Raji (cell line): Measurements from ENCODE around the gene GLOD5.
A peak's percentile ranks its signal among the peaks of the same experiment; 100 is the strongest.

Source experiments
- POLR2A ChIP-seq: IDR thresholded peaks from 2 replicates; pipeline ENCODE4 v1.6.1; 2011; ENCODE audit warnings: low read depth, low read length, control low read depth; ENCODE audit not compliant: insufficient read depth

GLOD5 gene

GRCh38 chrX:48761674-48762471 is at the start of gene GLOD5:
GLOD5 (plus strand) TSS chrX:48761747; CDS start chrX:48761791, 44 bp downstream.
- no peak for TF ChIP-seq POLR2A

GRCh38 chrX:48711929-48712505 is 49.5 kb upstream of the GLOD5 start:
- TF ChIP-seq POLR2A: no peak

GRCh38 chrX:48713847-48714246 is 47.7 kb upstream of the GLOD5 start:
- TF ChIP-seq POLR2A: no peak

- no peak for TF ChIP-seq POLR2A
Measured at GRCh38 chrX:48714573-48714972, 47.0 kb upstream of the GLOD5 start.

- no peak for TF ChIP-seq POLR2A
Measured at GRCh38 chrX:48715072-48715471, 46.5 kb upstream of the GLOD5 start.

GRCh38 chrX:48715876-48716502 is 45.6 kb upstream of the GLOD5 start:
- TF ChIP-seq POLR2A: no peak

GRCh38 chrX:48719958-48720357 is 41.6 kb upstream of the GLOD5 start:
- TF ChIP-seq POLR2A: no peak

GRCh38 chrX:48720577-48721250 is 40.8 kb upstream of the GLOD5 start:
- no peak for TF ChIP-seq POLR2A

GRCh38 chrX:48721916-48722315 is 39.6 kb upstream of the GLOD5 start:
- no peak for TF ChIP-seq POLR2A

- TF ChIP-seq POLR2A: no peak
Measured at GRCh38 chrX:48726596-48726995, 35.0 kb upstream of the GLOD5 start.

GRCh38 chrX:48728653-48729052 is 32.9 kb upstream of the GLOD5 start:
- no peak for TF ChIP-seq POLR2A

GRCh38 chrX:48736303-48736702 is 25.2 kb upstream of the GLOD5 start:
- TF ChIP-seq POLR2A: no peak

GRCh38 chrX:48736878-48737212 is 24.7 kb upstream of the GLOD5 start:
- no peak for TF ChIP-seq POLR2A

- peak; percentile 75 for TF ChIP-seq POLR2A
Measured at GRCh38 chrX:48737213-48737938, 24.2 kb upstream of the GLOD5 start.

GRCh38 chrX:48737940-48738339 is 23.6 kb upstream of the GLOD5 start:
- no peak for TF ChIP-seq POLR2A
